HEK293 (cell line): ENCODE measurements around the gene BTBD9.

Experiments
- GFI1B ChIP-seq: fragments of 450-650 bp; formaldehyde crosslinking; IDR thresholded peaks from 2 replicates; pipeline ENCODE4 v1.5.1; 2016; ENCODE audit warnings: missing biosample characterization, missing genetic modification characterization
- RBAK ChIP-seq: fragments of 450-650 bp; formaldehyde crosslinking; IDR thresholded peaks from 2 replicates; pipeline ENCODE4 v1.5.1; 2016; ENCODE audit warnings: missing biosample characterization, missing genetic modification characterization
- ZBTB21 ChIP-seq: fragments of 450-650 bp; formaldehyde crosslinking; IDR thresholded peaks from 2 replicates; pipeline ENCODE4 v1.5.1; 2017; ENCODE audit warnings: missing biosample characterization, missing genetic modification characterization
- TF ChIP-seq, protein P1 (sequence below): fragments of 450-650 bp; formaldehyde crosslinking; IDR thresholded peaks from 2 replicates; pipeline ENCODE4 v1.5.1; 2017; ENCODE audit warnings: missing biosample characterization, missing genetic modification characterization
- TF ChIP-seq, protein P2 (sequence below): fragments of 450-650 bp; formaldehyde crosslinking; IDR thresholded peaks from 2 replicates; pipeline ENCODE4 v1.5.1; 2016; ENCODE audit warnings: missing biosample characterization, missing genetic modification characterization
- TF ChIP-seq, protein P3 (sequence below): fragments of 450-650 bp; formaldehyde crosslinking; IDR thresholded peaks from 2 replicates; pipeline ENCODE4 v1.5.1; 2016; ENCODE audit warnings: missing biosample characterization, missing genetic modification characterization
- TF ChIP-seq, protein P4 (sequence below): fragments of 450-650 bp; formaldehyde crosslinking; IDR thresholded peaks from 2 replicates; pipeline ENCODE4 v1.5.1; 2016; ENCODE audit warnings: missing biosample characterization, missing genetic modification characterization, low read depth

DNA sequence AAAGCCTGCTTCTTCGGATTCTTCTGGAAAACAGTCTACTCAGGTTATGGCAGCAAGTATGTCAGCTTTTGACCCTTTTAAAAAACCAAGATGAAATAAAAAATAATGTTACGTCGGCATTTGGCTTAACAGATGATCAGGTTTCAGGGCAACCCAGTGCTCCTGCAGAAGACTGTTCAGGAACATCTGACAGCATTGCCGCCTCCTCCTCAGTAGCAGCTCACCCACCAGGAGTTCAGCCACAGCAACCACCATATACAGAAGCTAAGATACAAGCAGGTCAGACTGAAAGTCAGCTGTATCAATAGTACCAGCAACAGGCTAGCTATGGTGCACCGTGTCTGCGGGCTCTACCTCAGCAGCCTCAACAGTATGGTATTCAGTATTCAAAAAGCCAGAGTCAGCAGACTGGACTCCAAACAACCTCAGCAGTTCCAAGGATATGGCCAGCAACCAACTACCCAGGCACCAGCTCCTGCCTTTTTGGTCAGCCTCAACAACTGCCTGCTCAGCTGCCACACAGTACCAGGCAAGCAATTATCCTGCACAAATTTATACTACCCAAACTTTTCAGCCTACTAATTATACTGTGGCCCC lies 51.9 kb downstream of the BTBD9 start:
- TF ChIP-seq, protein P1, sequence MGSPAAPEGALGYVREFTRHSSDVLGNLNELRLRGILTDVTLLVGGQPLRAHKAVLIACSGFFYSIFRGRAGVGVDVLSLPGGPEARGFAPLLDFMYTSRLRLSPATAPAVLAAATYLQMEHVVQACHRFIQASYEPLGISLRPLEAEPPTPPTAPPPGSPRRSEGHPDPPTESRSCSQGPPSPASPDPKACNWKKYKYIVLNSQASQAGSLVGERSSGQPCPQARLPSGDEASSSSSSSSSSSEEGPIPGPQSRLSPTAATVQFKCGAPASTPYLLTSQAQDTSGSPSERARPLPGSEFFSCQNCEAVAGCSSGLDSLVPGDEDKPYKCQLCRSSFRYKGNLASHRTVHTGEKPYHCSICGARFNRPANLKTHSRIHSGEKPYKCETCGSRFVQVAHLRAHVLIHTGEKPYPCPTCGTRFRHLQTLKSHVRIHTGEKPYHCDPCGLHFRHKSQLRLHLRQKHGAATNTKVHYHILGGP (tag by site-specific recombination): no peak
- TF ChIP-seq, protein P2, sequence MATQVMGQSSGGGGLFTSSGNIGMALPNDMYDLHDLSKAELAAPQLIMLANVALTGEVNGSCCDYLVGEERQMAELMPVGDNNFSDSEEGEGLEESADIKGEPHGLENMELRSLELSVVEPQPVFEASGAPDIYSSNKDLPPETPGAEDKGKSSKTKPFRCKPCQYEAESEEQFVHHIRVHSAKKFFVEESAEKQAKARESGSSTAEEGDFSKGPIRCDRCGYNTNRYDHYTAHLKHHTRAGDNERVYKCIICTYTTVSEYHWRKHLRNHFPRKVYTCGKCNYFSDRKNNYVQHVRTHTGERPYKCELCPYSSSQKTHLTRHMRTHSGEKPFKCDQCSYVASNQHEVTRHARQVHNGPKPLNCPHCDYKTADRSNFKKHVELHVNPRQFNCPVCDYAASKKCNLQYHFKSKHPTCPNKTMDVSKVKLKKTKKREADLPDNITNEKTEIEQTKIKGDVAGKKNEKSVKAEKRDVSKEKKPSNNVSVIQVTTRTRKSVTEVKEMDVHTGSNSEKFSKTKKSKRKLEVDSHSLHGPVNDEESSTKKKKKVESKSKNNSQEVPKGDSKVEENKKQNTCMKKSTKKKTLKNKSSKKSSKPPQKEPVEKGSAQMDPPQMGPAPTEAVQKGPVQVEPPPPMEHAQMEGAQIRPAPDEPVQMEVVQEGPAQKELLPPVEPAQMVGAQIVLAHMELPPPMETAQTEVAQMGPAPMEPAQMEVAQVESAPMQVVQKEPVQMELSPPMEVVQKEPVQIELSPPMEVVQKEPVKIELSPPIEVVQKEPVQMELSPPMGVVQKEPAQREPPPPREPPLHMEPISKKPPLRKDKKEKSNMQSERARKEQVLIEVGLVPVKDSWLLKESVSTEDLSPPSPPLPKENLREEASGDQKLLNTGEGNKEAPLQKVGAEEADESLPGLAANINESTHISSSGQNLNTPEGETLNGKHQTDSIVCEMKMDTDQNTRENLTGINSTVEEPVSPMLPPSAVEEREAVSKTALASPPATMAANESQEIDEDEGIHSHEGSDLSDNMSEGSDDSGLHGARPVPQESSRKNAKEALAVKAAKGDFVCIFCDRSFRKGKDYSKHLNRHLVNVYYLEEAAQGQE (tag by site-specific recombination): no peak
- TF ChIP-seq ZBTB21 (tag by site-specific recombination): no peak
- TF ChIP-seq, protein P3, sequence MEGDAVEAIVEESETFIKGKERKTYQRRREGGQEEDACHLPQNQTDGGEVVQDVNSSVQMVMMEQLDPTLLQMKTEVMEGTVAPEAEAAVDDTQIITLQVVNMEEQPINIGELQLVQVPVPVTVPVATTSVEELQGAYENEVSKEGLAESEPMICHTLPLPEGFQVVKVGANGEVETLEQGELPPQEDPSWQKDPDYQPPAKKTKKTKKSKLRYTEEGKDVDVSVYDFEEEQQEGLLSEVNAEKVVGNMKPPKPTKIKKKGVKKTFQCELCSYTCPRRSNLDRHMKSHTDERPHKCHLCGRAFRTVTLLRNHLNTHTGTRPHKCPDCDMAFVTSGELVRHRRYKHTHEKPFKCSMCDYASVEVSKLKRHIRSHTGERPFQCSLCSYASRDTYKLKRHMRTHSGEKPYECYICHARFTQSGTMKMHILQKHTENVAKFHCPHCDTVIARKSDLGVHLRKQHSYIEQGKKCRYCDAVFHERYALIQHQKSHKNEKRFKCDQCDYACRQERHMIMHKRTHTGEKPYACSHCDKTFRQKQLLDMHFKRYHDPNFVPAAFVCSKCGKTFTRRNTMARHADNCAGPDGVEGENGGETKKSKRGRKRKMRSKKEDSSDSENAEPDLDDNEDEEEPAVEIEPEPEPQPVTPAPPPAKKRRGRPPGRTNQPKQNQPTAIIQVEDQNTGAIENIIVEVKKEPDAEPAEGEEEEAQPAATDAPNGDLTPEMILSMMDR (tag by site-specific recombination): no peak
- TF ChIP-seq GFI1B (tag by site-specific recombination): no peak
- TF ChIP-seq, protein P4, sequence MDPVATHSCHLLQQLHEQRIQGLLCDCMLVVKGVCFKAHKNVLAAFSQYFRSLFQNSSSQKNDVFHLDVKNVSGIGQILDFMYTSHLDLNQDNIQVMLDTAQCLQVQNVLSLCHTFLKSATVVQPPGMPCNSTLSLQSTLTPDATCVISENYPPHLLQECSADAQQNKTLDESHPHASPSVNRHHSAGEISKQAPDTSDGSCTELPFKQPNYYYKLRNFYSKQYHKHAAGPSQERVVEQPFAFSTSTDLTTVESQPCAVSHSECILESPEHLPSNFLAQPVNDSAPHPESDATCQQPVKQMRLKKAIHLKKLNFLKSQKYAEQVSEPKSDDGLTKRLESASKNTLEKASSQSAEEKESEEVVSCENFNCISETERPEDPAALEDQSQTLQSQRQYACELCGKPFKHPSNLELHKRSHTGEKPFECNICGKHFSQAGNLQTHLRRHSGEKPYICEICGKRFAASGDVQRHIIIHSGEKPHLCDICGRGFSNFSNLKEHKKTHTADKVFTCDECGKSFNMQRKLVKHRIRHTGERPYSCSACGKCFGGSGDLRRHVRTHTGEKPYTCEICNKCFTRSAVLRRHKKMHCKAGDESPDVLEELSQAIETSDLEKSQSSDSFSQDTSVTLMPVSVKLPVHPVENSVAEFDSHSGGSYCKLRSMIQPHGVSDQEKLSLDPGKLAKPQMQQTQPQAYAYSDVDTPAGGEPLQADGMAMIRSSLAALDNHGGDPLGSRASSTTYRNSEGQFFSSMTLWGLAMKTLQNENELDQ (tag by site-specific recombination): no peak
- TF ChIP-seq RBAK (tag by site-specific recombination): no peak
